NCI-H1105 treated with DMSO at 0.1 percent for 48 hours (cell line): ENCODE measurements around the gene MAMLD1.
A peak's percentile ranks its signal among the peaks of the same experiment; 100 is the strongest.

Experiments used
- DNase-seq: peaks from one replicate; lab custom pipeline; 2025; lab: John Stamatoyannopoulos, UW

MAMLD1 gene

GRCh38 chrX:150357790-150358189 is 5.3 kb upstream of the MAMLD1 start:
- DNase-seq = no peak

- DNase-seq = no peak
Measured at GRCh38 chrX:150358651-150359050, 4.5 kb upstream of the MAMLD1 start.

GRCh38 chrX:150360331-150360730 is 2.8 kb upstream of the MAMLD1 start:
- DNase-seq = no peak

GRCh38 chrX:150361070-150361776 is 1.9 kb upstream of the MAMLD1 start:
- no peak for DNase-seq

GRCh38 chrX:150361777-150362351 is 1.3 kb upstream of the MAMLD1 start:
- peak; percentile 18 for DNase-seq

- DNase-seq = peak; percentile 34
Measured at GRCh38 chrX:150363561-150364346, 637 bp downstream of the MAMLD1 start.

- DNase-seq = peak; percentile 32
Measured at GRCh38 chrX:150364347-150365050, 1.4 kb downstream of the MAMLD1 start.

- DNase-seq = peak; percentile 66
Measured at GRCh38 chrX:150365051-150365989, 2.2 kb downstream of the MAMLD1 start.

- DNase-seq = peak; percentile 59
Measured at GRCh38 chrX:150365990-150366911, 3.1 kb downstream of the MAMLD1 start.

GRCh38 chrX:150366951-150367545 is 3.9 kb downstream of the MAMLD1 start:
- DNase-seq = no peak

- no peak for DNase-seq
Measured at GRCh38 chrX:150370589-150371312, 7.6 kb downstream of the MAMLD1 start.

GRCh38 chrX:150371877-150372276 is 8.8 kb downstream of the MAMLD1 start:
- no peak for DNase-seq

- no peak for DNase-seq
Measured at GRCh38 chrX:150372280-150372679, 9.2 kb downstream of the MAMLD1 start.

GRCh38 chrX:150372756-150373155 is 9.6 kb downstream of the MAMLD1 start:
- no peak for DNase-seq

GRCh38 chrX:150375243-150375770 is 12.2 kb downstream of the MAMLD1 start:
- DNase-seq = no peak

GRCh38 chrX:150377005-150377404 is 13.9 kb downstream of the MAMLD1 start:
- no peak for DNase-seq

GRCh38 chrX:150405006-150405405 is 41.9 kb downstream of the MAMLD1 start:
- DNase-seq = no peak

- DNase-seq = no peak
Measured at GRCh38 chrX:150405576-150405975, 42.5 kb downstream of the MAMLD1 start.

- DNase-seq = no peak
Measured at GRCh38 chrX:150406596-150406995, 43.5 kb downstream of the MAMLD1 start.
